H1 (cell line): Measurements from ENCODE around the gene TSPAN15. TPM values are rescaled to one million over a fixed set of nuclear protein-coding genes. Genes with fewer than 3 reads are reported as not detected.

Experiments used
- EGR1 ChIP-seq: IDR thresholded peaks from 2 replicates; pipeline ENCODE4 v1.6.1; 2011; ENCODE audit warnings: low read depth, low read length, borderline replicate concordance
- POU5F1 ChIP-seq: IDR thresholded peaks from 2 replicates; pipeline ENCODE4 v1.6.1; 2011; ENCODE audit warnings: low read depth, mild to moderate bottlenecking, low read length, moderate library complexity
- RFX5 ChIP-seq: IDR thresholded peaks from 2 replicates; pipeline ENCODE4 v1.6.1; 2011; ENCODE audit warnings: low read depth, low read length, improper control_type of control experiment, borderline replicate concordance
- RXRA ChIP-seq: IDR thresholded peaks from 2 replicates; pipeline ENCODE4 v1.6.1; 2011; ENCODE audit warnings: low read depth, mild to moderate bottlenecking, low read length, moderate library complexity; ENCODE audit not compliant: insufficient read depth
- SAP30 ChIP-seq: fragments of 300-600 bp; sonication (generic); IDR thresholded peaks from 2 replicates; pipeline ENCODE4 v1.7.1; 2012; ENCODE audit warnings: low read length, moderate library complexity, mild to moderate bottlenecking, inconsistent platforms; ENCODE audit not compliant: insufficient read depth, insufficient replicate concordance
- SIN3A ChIP-seq, 2 experiments: IDR thresholded peaks in 1 of 2; conservative IDR thresholded peaks in 1 of 2; 2 replicates each; pipeline ENCODE4 v1.6.1; 2011 to 2012; ENCODE audit warnings: low read length in 2 of 2, improper control_type of control experiment in 1 of 2, low read depth in 1 of 2, mild to moderate bottlenecking in 1 of 2
- SUZ12 ChIP-seq: fragments of 200-600 bp; sonication (generic); IDR thresholded peaks from 2 replicates; pipeline ENCODE4 v1.6.1; 2012; ENCODE audit warnings: mild to moderate bottlenecking, inconsistent platforms, low read length, moderate library complexity, mixed read lengths
- USF2 ChIP-seq: IDR thresholded peaks from 2 replicates; pipeline ENCODE4 v1.6.1; 2011; ENCODE audit warnings: low read length, improper control_type of control experiment
- polyA plus RNA-seq, 7 experiments: library from polyadenylated mRNA; depleted of rRNA in 3 of 7; stranded (reverse) in 5 of 7; unstranded in 2 of 7; fragments of >200 nt in 5 of 7; fragments of 200-250 nt in 2 of 7; gene quantifications; 1 replicate in 5 of 7; 2 replicates in 1 of 7; 4 replicates in 1 of 7; pipeline versions ENCODE4 v1.2.1 to v1.2.3, GENCODE V29; 2011 to 2013; ENCODE audit warnings: missing spikeins in 2 of 7, mixed read lengths in 2 of 7
- total RNA-seq: library from RNA; stranded (reverse); fragmentation: NEBNext Ultra II Directional; extraction: Animal tissue kit (Norgen Biotek cat#: 25700); gene quantifications from 2 replicates; pipeline ENCODE4 v1.2.1, GENCODE V29; 2021
- TF ChIP-seq, protein P1 (sequence below): IDR thresholded peaks from 2 replicates; pipeline ENCODE4 v1.6.1; 2011; ENCODE audit warnings: low read depth, mild to moderate bottlenecking, low read length; ENCODE audit not compliant: insufficient read depth

TSPAN15 gene
- total and polyA plus RNA-seq, 2 of the 8 experiments (the other 6 are each of a cell fraction or from before 2014, with no cell fraction given): 9.7 to 20.0 TPM

GRCh38 chr10:69499726-69500689 lies 48.7 kb downstream of the TSPAN15 start (continued):
- no peak for TF ChIP-seq SIN3A (conservative IDR thresholded peaks at IDR 0.05 in 1 of 2, IDR thresholded peaks at IDR 0.05 in 1 of 2; ENCODE audit: low read depth in 1 of 2, low read length in 2 of 2)
- TF ChIP-seq, protein P1, sequence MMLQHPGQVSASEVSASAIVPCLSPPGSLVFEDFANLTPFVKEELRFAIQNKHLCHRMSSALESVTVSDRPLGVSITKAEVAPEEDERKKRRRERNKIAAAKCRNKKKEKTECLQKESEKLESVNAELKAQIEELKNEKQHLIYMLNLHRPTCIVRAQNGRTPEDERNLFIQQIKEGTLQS: no peak
- no peak for TF ChIP-seq RFX5
- no peak for TF ChIP-seq EGR1
- TF ChIP-seq SUZ12: no peak
- TF ChIP-seq POU5F1: no peak
- TF ChIP-seq SAP30: no peak
- TF ChIP-seq USF2: no peak
- TF ChIP-seq RXRA: no peak
